ENCODE measurements around the gene CCT6B.

CCT6B gene

GRCh38 chr17:34883106-34884000 lies 77.9 kb downstream of the CCT6B start:
- DNase-seq: no peak

GRCh38 chr17:34879146-34879545 lies 82.1 kb downstream of the CCT6B start:
- DNase-seq: no peak
